HCT116 (cell line): Measurements from ENCODE around the gene RFWD3. TPM values are rescaled to one million over a fixed set of nuclear protein-coding genes. Genes with fewer than 3 reads are reported as not detected.

Experiments
- ATAC-seq: fragments of 200-7000 bp; cut with Tn5 transposase; 2 replicates; pipeline ENCODE4 v1.9.1; 2020; ENCODE audit warnings: mild to moderate bottlenecking, moderate library complexity
- BruUV-seq: library from RNA; stranded (reverse); fragments of 400-500 nt; replicated peaks from 2 replicates; lab custom pipeline; 2021; lab: Mats Ljungman, UMichigan
- CTCF ChIA-PET: fragments of 300-600 bp; sonication (Branson Sonifier 250); formaldehyde crosslinking; loops from one replicate; lab custom pipeline; 2021; ENCODE audit warnings: antibody characterized with exemption; lab: Charles Lee
- POLR2A ChIA-PET: fragments of 300-600, 350-600 bp; sonication (Branson Sonifier 250); formaldehyde crosslinking; loops from one replicate; lab custom pipeline; 2021; ENCODE audit warnings: antibody characterized with exemption; lab: Charles Lee
- RAD21 ChIA-PET, 2 experiments: fragments of 300-600 bp; sonication (Branson Sonifier 250); formaldehyde crosslinking; loops; one replicate each; lab custom pipeline; 2023; ENCODE audit warnings: low total read pairs in 2 of 2; ENCODE audit not compliant: uncharacterized antibody in 2 of 2, unreplicated experiment in 2 of 2, low non-redundant PET in 1 of 2; lab: Charles Lee
- DNase-seq: peaks from one replicate; pipeline ENCODE4 v3.0.0-alpha.2; 2010; ENCODE audit warnings: low read depth, low spot score
- H2AFZ ChIP-seq: fragments of 200-600 bp; shearing (Covaris generic), sonication (generic); 2 replicates; pipeline ENCODE4 v1.6.1; 2017; ENCODE audit warnings: low read depth, mixed run types, mixed read lengths, antibody characterized with exemption, low read length; ENCODE audit not compliant: poor library complexity, severe bottlenecking
- H3K27ac ChIP-seq: 2 replicates; pipeline ENCODE4 v1.5.1; 2012; ENCODE audit warnings: low read depth, low read length
- H3K27me3 ChIP-seq: fragments of 200-600 bp; sonication (generic); 2 replicates; pipeline ENCODE4 v1.6.1; 2016; ENCODE audit warnings: mixed run types, low read length, mixed read lengths; ENCODE audit not compliant: insufficient read depth
- H3K36me3 ChIP-seq, 2 experiments: fragments of 200-500 bp in 1 of 2; fragments of 200-600 bp in 1 of 2; sonication (Bioruptor generic) in 1 of 2; sonication (generic) in 1 of 2; 2 replicates each; pipeline versions ENCODE4 v1.5.1 to v1.6.1; 2014 to 2016; ENCODE audit warnings: low read length in 2 of 2, inconsistent platforms in 1 of 2, mixed read lengths in 1 of 2, mixed run types in 1 of 2; ENCODE audit not compliant: insufficient read depth in 2 of 2, control insufficient read depth in 1 of 2
- H3K4me1 ChIP-seq, 2 experiments: fragments of 200-600 bp in 1 of 2; sonication (generic) in 1 of 2; 2 replicates each; pipeline versions ENCODE4 v1.5.1 to v1.6.1; 2012 to 2017; ENCODE audit warnings: low read length in 2 of 2, inconsistent platforms in 1 of 2, mild to moderate bottlenecking in 1 of 2, mixed read lengths in 1 of 2, mixed run types in 1 of 2, moderate library complexity in 1 of 2; ENCODE audit not compliant: insufficient read depth in 2 of 2, control insufficient read depth in 1 of 2
- H3K4me2 ChIP-seq: fragments of 200-600 bp; sonication (generic); 2 replicates; pipeline ENCODE4 v1.6.1; 2017; ENCODE audit warnings: mixed run types, low read length, mixed read lengths
- H3K4me3 ChIP-seq, 2 experiments: fragments of 200-600 bp in 1 of 2; sonication (generic) in 1 of 2; replicated peaks in 1 of 2; 2 replicates each; pipeline ENCODE4 v1.5.1; 2011 to 2016; ENCODE audit warnings: low read length in 2 of 2, control low read depth in 1 of 2, low read depth in 1 of 2, mild to moderate bottlenecking in 1 of 2, mixed read lengths in 1 of 2, mixed run types in 1 of 2
- H3K79me2 ChIP-seq: fragments of 200-600 bp; sonication (generic); 2 replicates; pipeline ENCODE4 v1.6.1; 2017; ENCODE audit warnings: mild to moderate bottlenecking, mixed run types, low read length, moderate library complexity, mixed read lengths; ENCODE audit not compliant: insufficient read depth
- H3K9ac ChIP-seq: fragments of 200-600 bp; sonication (generic); 2 replicates; pipeline ENCODE4 v1.6.1; 2016; ENCODE audit warnings: low read length, mixed read lengths
- H3K9me2 ChIP-seq: fragments of 200-600 bp; sonication (generic), shearing (Covaris generic); 2 replicates; pipeline ENCODE4 v1.6.1; 2017; ENCODE audit warnings: mixed run types, mild to moderate bottlenecking, moderate library complexity; ENCODE audit not compliant: insufficient read depth
- H3K9me3 ChIP-seq, 2 experiments: fragments of 200-500 bp in 1 of 2; fragments of 200-600 bp in 1 of 2; sonication (Bioruptor generic) in 1 of 2; sonication (generic) in 1 of 2; 2 replicates each; pipeline ENCODE4 v1.6.1; 2014 to 2017; ENCODE audit warnings: low read length in 2 of 2, mixed read lengths in 2 of 2, inconsistent platforms in 1 of 2, low read depth in 1 of 2, mild to moderate bottlenecking in 1 of 2, mixed run types in 1 of 2, moderate library complexity in 1 of 2; ENCODE audit not compliant: control insufficient read depth in 1 of 2, insufficient read depth in 1 of 2
- H4K20me1 ChIP-seq: fragments of 200-600 bp; sonication (generic), shearing (Covaris generic); 2 replicates; pipeline ENCODE4 v1.6.1; 2017; ENCODE audit warnings: mixed run types, mild to moderate bottlenecking, moderate library complexity; ENCODE audit not compliant: insufficient read depth
- ATF3 ChIP-seq: IDR thresholded peaks from 2 replicates; pipeline ENCODE4 v1.6.1; 2012
- EGR1 ChIP-seq: IDR thresholded peaks from 2 replicates; pipeline ENCODE4 v1.6.1; 2012; ENCODE audit warnings: low read depth
- ELF1 ChIP-seq: IDR thresholded peaks from 2 replicates; pipeline ENCODE4 v1.6.1; 2012; ENCODE audit warnings: low read depth, borderline replicate concordance
- JUND ChIP-seq: IDR thresholded peaks from 2 replicates; pipeline ENCODE4 v1.6.1; 2012
- POLR2A ChIP-seq: IDR thresholded peaks from 2 replicates; pipeline ENCODE4 v1.7.0; 2011; ENCODE audit warnings: borderline replicate concordance; ENCODE audit not compliant: insufficient read depth, insufficient read length; ENCODE audit errors: extremely low read depth
- YY1 ChIP-seq: IDR thresholded peaks from 2 replicates; pipeline ENCODE4 v1.6.1; 2011; ENCODE audit warnings: low read length, low read depth, moderate library complexity, mild to moderate bottlenecking; ENCODE audit not compliant: insufficient replicate concordance; ENCODE audit errors: extremely low read depth
- intact Hi-C: fragments of 100-400 bp; cut with micrococcal nuclease; formaldehyde crosslinking; loops from 2 replicates; pipeline ENCODE4 v1.10.0; 2022
- total RNA-seq: library from RNA; stranded (reverse); gene quantifications from one replicate; pipeline ENCODE4 v1.2.1, GENCODE V29; 2021; ENCODE audit not compliant: unreplicated experiment

RFWD3 gene
- total RNA-seq, 1 experiment from 2014 or later = 83.6 TPM

DNA sequence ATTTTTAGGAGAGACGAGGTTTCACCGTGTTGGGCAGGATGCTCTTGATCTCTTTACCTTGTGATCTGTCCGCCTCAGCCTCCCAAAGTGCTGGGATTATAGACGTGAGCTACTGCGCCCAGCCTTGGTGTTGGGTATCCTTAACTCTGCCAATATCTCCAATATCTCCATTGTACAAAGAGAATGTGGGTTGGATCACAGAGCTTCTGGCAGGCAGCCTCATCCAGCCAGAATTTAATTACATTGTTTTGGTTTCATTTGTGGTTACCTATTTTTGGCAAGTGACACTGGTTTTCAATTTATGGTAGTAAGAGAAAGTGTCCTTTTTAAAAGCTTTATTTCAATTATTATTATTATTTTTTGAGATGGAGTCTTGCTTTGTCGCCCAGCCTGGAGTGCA is 14.0 kb upstream of the RFWD3 start:
- H3K9me2 ChIP-seq = no peaks in the 10 kb centered on the region
- no peaks in the 10 kb centered on the region for H4K20me1 ChIP-seq
- no peak overlapping the region for H3K4me2 ChIP-seq
- intact Hi-C loops = no loop called here
- H3K9me3 ChIP-seq = no peaks in the 10 kb centered on the region
- CTCF ChIA-PET = no interaction called here
- H3K4me3 ChIP-seq = no peak overlapping the region
- DNase-seq = no peak
- RAD21 ChIA-PET = no interaction called here
- no TSS peak for BruUV-seq
- TF ChIP-seq ELF1 (no peak), POLR2A (no peak)
- TF ChIP-seq, all 23 proteins: peak for 0
- Histone ChIP-seq H3K27me3 (no peaks in the 10 kb centered on the region), H3K27ac (no peak overlapping the region), H3K79me2 (no peaks in the 10 kb centered on the region), H3K4me1 (no peaks in the 10 kb centered on the region), H3K36me3 (no peaks in the 10 kb centered on the region), H3K9ac (no peak overlapping the region), H2AFZ (no peak overlapping the region)
- POLR2A ChIA-PET = no interaction called here
- no peak for ATAC-seq

DNA sequence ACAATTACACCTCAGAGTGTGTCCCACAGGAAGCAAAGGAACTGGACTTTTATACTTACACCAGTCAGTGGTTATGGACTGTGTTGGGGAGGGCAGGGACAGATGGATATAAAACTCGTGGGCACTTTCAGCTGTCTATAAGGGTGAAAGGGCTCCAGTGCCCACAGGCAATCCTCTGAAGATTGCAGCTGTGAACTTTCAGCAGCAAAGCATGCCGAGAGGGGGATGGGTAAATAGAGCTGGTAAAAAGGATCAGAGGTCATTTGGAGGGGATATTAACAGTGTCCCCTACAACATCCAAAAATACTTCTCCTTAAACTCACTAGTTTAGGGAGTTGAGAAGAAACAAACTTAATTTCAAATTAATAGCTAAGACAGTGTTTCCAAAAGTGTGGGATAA is 13.3 kb upstream of the RFWD3 start:
- Histone ChIP-seq H3K4me2 (no peak overlapping the region), H3K9me3 (no peaks in the 10 kb centered on the region), H3K36me3 (no peaks in the 10 kb centered on the region), H3K9ac (no peak overlapping the region), H3K4me1 (no peaks in the 10 kb centered on the region), H3K9me2 (no peaks in the 10 kb centered on the region), H3K27ac (no peak overlapping the region), H3K79me2 (no peaks in the 10 kb centered on the region)
- no peak for ATAC-seq
- intact Hi-C loops = no loop called here
- RAD21 ChIA-PET = no interaction called here
- CTCF ChIA-PET = no interaction called here
- POLR2A ChIA-PET = interaction anchor here (0.7 kb wide), 1 partner anchor 995 kb away, joined by 4 read pairs; no protein-coding TSS in a partner anchor
- no peak for TF ChIP-seq ATF3
- no peak for TF ChIP-seq JUND
- TF ChIP-seq YY1 = no peak
- no peak for TF ChIP-seq ELF1
- no peak for TF ChIP-seq EGR1
- TF ChIP-seq, all 23 proteins: peak for 0
- Histone ChIP-seq H4K20me1 (no peaks in the 10 kb centered on the region), H3K4me3 (no peak overlapping the region), H3K27me3 (no peaks in the 10 kb centered on the region), H2AFZ (no peak overlapping the region)
- no TSS peak for BruUV-seq
- no peak for DNase-seq
